Sigmoid colon (tissue), 7 donors: ENCODE data around the gene TEX54. TPM values are rescaled to one million over a fixed set of nuclear protein-coding genes. Genes with fewer than 3 reads are reported as not detected.
"Not testable (repeated sequence)": the region's sequence is repeated elsewhere in the genome, so short reads cannot be mapped to it uniquely, and the experiment has no call there.

Experiments used
- DNase-seq: peaks from one replicate; pipeline ENCODE4 v3.0.0-alpha.2; 2019
- H3K27ac ChIP-seq, 4 donors: fragments of 200-600 bp; sonication (generic); one replicate each; pipeline ENCODE4 v1.5.1; 2016 to 2019; ENCODE audit warnings: mild to moderate bottlenecking in 1 of 4
- H3K27me3 ChIP-seq, 3 donors: fragments of 200-600 bp; sonication (generic); one replicate each; pipeline ENCODE4 v1.5.1; 2019; ENCODE audit warnings: mild to moderate bottlenecking in 1 of 3
- H3K36me3 ChIP-seq, 4 donors: fragments of 200-600 bp; sonication (generic); one replicate each; pipeline ENCODE4 v1.5.1; 2016 to 2019
- H3K4me1 ChIP-seq, 4 donors: fragments of 200-600 bp; sonication (generic); one replicate each; pipeline ENCODE4 v1.5.1; 2017 to 2019
- H3K4me3 ChIP-seq, 4 donors: fragments of 200-600 bp; sonication (generic); one replicate each; pipeline ENCODE4 v1.5.1; 2017 to 2019; ENCODE audit warnings: mild to moderate bottlenecking in 2 of 4, moderate library complexity in 1 of 4
- H3K9me3 ChIP-seq, 4 donors: fragments of 200-600 bp in 3 of 4; sonication (generic) in 3 of 4; one replicate each; pipeline versions ENCODE4 v1.5.1 to v1.6.1; 2013 to 2019
- CTCF ChIP-seq, 4 experiments: fragments of 450-650 bp in 3 of 4; fragments of 200-600 bp in 1 of 4; IDR thresholded peaks; one replicate each; pipeline ENCODE4 v1.5.1; 2016 to 2019; ENCODE audit warnings: antibody characterized with exemption in 4 of 4, mild to moderate bottlenecking in 3 of 4, moderate library complexity in 2 of 4
- EP300 ChIP-seq, 4 donors: sonication (generic); formaldehyde crosslinking; IDR thresholded peaks; one replicate each; pipeline ENCODE4 v1.6.1; 2017; ENCODE audit warnings: antibody characterized with exemption in 4 of 4
- POLR2A ChIP-seq, 2 donors: fragments of 450-650 bp; IDR thresholded peaks; one replicate each; pipeline ENCODE4 v1.6.1; 2016; ENCODE audit warnings: antibody characterized with exemption in 2 of 2, mild to moderate bottlenecking in 2 of 2, moderate library complexity in 2 of 2
- POLR2AphosphoS5 ChIP-seq, 4 donors: sonication (generic); formaldehyde crosslinking; IDR thresholded peaks; one replicate each; pipeline ENCODE4 v1.6.1; 2017; ENCODE audit warnings: antibody characterized with exemption in 4 of 4
- WGBS, 2 donors: extraction: QIAGEN DNeasy Blood & Tissue Kit; methylation state at CpG; one replicate each; pipeline ENCODE4 v1.1.7; 2013; 5-methylcytosine and 5-hydroxymethylcytosine counted together
- intact Hi-C: fragments of 100-400 bp; cut with DNase I; formaldehyde crosslinking; loops from one replicate; pipeline ENCODE4 v1.15.1; 2023
- polyA plus RNA-seq, 3 donors: library from polyadenylated mRNA; stranded (reverse); fragments of 200-250 nt; gene quantifications; one replicate each; pipeline ENCODE4 v1.2.3, GENCODE V29; 2013
- total RNA-seq, 4 donors: library from RNA; depleted of rRNA; stranded (reverse); fragments of >200 nt; gene quantifications; one replicate each; pipeline ENCODE4 v1.1.0, GENCODE V29; 2016
- donor health status: healthy with polysubstance abuse.
- donor health status: Bipolar disorder and iron deficiency.
- donor health status: healthy.

The TEX54 gene
- total and polyA plus RNA-seq, 7 donors: 2.1 TPM; not detected in 6

GRCh38 chr11:62839050-62839945 lies 6.7 kb upstream of the TEX54 start, which contains the start of gene WDR74:
Gene WDR74, minus strand, starts transcription at chr11:62839590. Its CDS starts 20 bp downstream, at chr11:62839570.
- Histone ChIP-seq H3K9me3 (no peaks in the 10 kb centered on the region), H3K4me1 (peaks cover 0 to 45% (median 27%) of the 10 kb centered on the region in 4 donors), H3K4me3 (peak within 1 kb of the TSS; percentile 76 to 92 (median 87)), H3K36me3 (peaks cover 0 to 27% (median 3%) of the 10 kb centered on the region in 4 donors), H3K27ac (peak within 1 kb of the TSS; percentile 96 to 98 (median 98)), H3K27me3 (no peaks in the 10 kb centered on the region)
- peak; percentile 95 for DNase-seq
- TF ChIP-seq EP300 (IDR thresholded peaks at IDR 0.05): peak in 1 of 4 donors; percentile 46
- peak; percentile 98 to 99 (median 98) for TF ChIP-seq POLR2AphosphoS5 (IDR thresholded peaks at IDR 0.05)
- no peak for TF ChIP-seq CTCF (IDR thresholded peaks at IDR 0.05)
- TF ChIP-seq POLR2A (IDR thresholded peaks at IDR 0.05): peak; percentile 79 to 87
- intact Hi-C loops: no loop called here
- WGBS, 2 donors: 0% methylated on average over 62 of the region's 62 CpGs

GRCh38 chr11:62835336-62835735 lies 2.7 kb upstream of the TEX54 start:
- WGBS, 2 donors: 87 to 90% methylated on average over 8 of the region's 8 CpGs
- no peak for DNase-seq
- TF ChIP-seq CTCF (IDR thresholded peaks at IDR 0.05): no peak
- TF ChIP-seq EP300 (IDR thresholded peaks at IDR 0.05): no peak
- no peak for TF ChIP-seq POLR2AphosphoS5 (IDR thresholded peaks at IDR 0.05)
- TF ChIP-seq POLR2A (IDR thresholded peaks at IDR 0.05): no peak
- no peaks in the 10 kb centered on the region for H3K9me3 ChIP-seq
- no peak overlapping the region for H3K27ac ChIP-seq
- peaks cover 0 to 35% (median 9%) of the 10 kb centered on the region in 4 donors for H3K36me3 ChIP-seq
- peaks cover 0 to 54% (median 37%) of the 10 kb centered on the region in 4 donors for H3K4me1 ChIP-seq
- H3K27me3 ChIP-seq: no peaks in the 10 kb centered on the region
- no peak overlapping the region for H3K4me3 ChIP-seq
- intact Hi-C loops: no loop called here

GRCh38 chr11:62831520-62832335 lies 913 bp downstream of the TEX54 start, which contains the start of gene STX5:
Gene STX5, minus strand, starts transcription at chr11:62832051. Its CDS starts 808 bp downstream, at chr11:62831243.
- Histone ChIP-seq H3K4me1 (peaks cover 0 to 51% (median 45%) of the 10 kb centered on the region in 4 donors), H3K36me3 (peaks cover 12 to 48% (median 20%) of the 10 kb centered on the region in 4 donors), H3K27me3 (no peaks in the 10 kb centered on the region), H3K4me3 (peak within 1 kb of the TSS; percentile 77 to 90 (median 84)), H3K9me3 (no peaks in the 10 kb centered on the region), H3K27ac (peak within 1 kb of the TSS; percentile 95 to 99 (median 96))
- intact Hi-C loops: loop anchor here (2.0 to 5.0 kb wide), 3 partner anchors 27 to 104 kb away; partner anchors contain the start of genes HNRNPUL2, NXF1, TMEM223 and TTC9C
- TF ChIP-seq POLR2A (IDR thresholded peaks at IDR 0.05): peak; percentile 87 to 90
- no peak for TF ChIP-seq CTCF (IDR thresholded peaks at IDR 0.05)
- no peak for TF ChIP-seq EP300 (IDR thresholded peaks at IDR 0.05)
- TF ChIP-seq POLR2AphosphoS5 (IDR thresholded peaks at IDR 0.05): peak; percentile 94 to 98 (median 96)
- DNase-seq: peak; percentile 100
- 0% methylated on average over 65 of the region's 65 CpGs for WGBS, 2 donors

DNA sequence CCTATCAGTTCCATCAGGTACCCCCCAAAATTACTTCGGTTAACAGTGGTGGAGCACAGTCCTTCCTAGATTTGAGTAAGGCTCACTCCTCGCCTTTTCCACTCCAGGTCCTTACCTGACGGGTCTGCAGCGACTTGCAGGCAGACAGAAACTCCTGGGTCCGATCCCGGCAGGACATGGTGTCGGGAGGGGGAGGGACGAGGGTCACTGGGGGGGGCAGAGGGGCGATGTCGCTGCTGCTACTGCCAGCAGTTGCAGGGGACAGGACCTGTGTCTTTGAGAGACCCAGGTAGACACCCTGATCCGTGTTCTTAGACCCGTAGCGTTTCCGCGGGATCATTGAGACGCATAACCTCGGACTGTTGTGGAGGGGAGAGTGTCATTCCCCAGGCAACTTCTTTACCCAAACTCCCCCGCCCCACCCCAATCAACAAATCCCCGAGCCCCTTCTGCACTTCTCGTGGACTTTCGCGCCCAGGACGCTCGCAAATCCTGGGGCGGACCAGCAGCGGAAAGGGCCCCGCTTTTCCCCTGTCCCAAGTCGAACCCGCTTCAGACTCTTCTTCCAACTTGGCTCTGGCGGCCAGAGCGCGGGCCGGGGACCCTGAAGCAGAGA lies 1.6 kb downstream of the TEX54 start:
- no peak for TF ChIP-seq POLR2AphosphoS5 (IDR thresholded peaks at IDR 0.05)
- no peak for TF ChIP-seq CTCF (IDR thresholded peaks at IDR 0.05)
- TF ChIP-seq EP300 (IDR thresholded peaks at IDR 0.05): no peak
- no peak for TF ChIP-seq POLR2A (IDR thresholded peaks at IDR 0.05)
- intact Hi-C loops: loop anchor here (2.0 to 5.0 kb wide), 3 partner anchors 26 to 104 kb away; partner anchors contain the start of genes HNRNPUL2, NXF1, TMEM223 and TTC9C

GRCh38 chr11:62828130-62828529 lies 4.5 kb downstream of the TEX54 start:
- H3K4me1 ChIP-seq: peaks cover 0 to 38% (median 35%) of the 10 kb centered on the region in 4 donors
- intact Hi-C loops, H3K27ac ChIP-seq, H3K27me3 ChIP-seq, H3K9me3 ChIP-seq, DNase-seq, H3K4me3 ChIP-seq: not testable (repeated sequence)
- peaks cover 41 to 54% (median 48%) of the 10 kb centered on the region in 4 donors for H3K36me3 ChIP-seq
- WGBS, 2 donors: 96% methylated on average over 8 of the region's 8 CpGs

More for the DNA sequence above, 1.6 kb downstream of the TEX54 start:
- WGBS, 2 donors: 1% methylated on average over 33 of the region's 33 CpGs
- Histone ChIP-seq H3K9me3 (no peaks in the 10 kb centered on the region), H3K4me3 (peak overlapping the region; percentile 77 to 90 (median 84)), H3K27ac (peak overlapping the region; percentile 95 to 99 (median 96)), H3K36me3 (peaks cover 16 to 50% (median 27%) of the 10 kb centered on the region in 4 donors), H3K4me1 (peaks cover 0 to 51% (median 45%) of the 10 kb centered on the region in 4 donors), H3K27me3 (no peaks in the 10 kb centered on the region)
- DNase-seq: peak; percentile 70
